SK-N-MC (cell line): ENCODE data around the gene MAP3K3.

Experiments used
- EZH2 ChIP-seq: fragments of 200-600 bp; sonication (generic); IDR thresholded peaks from one replicate; pipeline ENCODE4 v1.6.1; 2017; ENCODE audit warnings: antibody characterized with exemption
- FOXP2 ChIP-seq: optimal IDR thresholded peaks from 2 replicates; pipeline ENCODE3; 2011; ENCODE audit warnings: mild to moderate bottlenecking, moderate library complexity; ENCODE audit not compliant: insufficient read depth; ENCODE audit errors: extremely low read length, control extremely low read depth
- POLR2AphosphoS5 ChIP-seq: IDR thresholded peaks from 2 replicates; pipeline ENCODE4 v1.6.1; 2012; ENCODE audit warnings: mild to moderate bottlenecking, low read depth, low read length, borderline replicate concordance

GRCh38 chr17:63601439-63602371, 20.5 kb upstream of the MAP3K3 start:
- TF ChIP-seq POLR2AphosphoS5, result no peak
- no peak for TF ChIP-seq EZH2
- no peak for TF ChIP-seq FOXP2
